ENCODE data around the gene THYN1. TPM values are rescaled to one million over a fixed set of nuclear protein-coding genes. Genes with fewer than 3 reads are reported as not detected.

THYN1 gene
- total RNA-seq, 1 donor from 2014 or later, result 69.6 TPM

GRCh38 chr11:134266841-134267251 is 13.7 kb upstream of the THYN1 start:
- Mint-ChIP-seq H3K4me1 (ENCODE audit: low read depth) (no peaks in the 10 kb centered on the region), H3K27me3 (peaks cover 26% of the 10 kb centered on the region), H3K36me3 (ENCODE audit: insufficient read depth) (peaks cover 2% of the 10 kb centered on the region), H3K9me3 (ENCODE audit: low read depth) (no peaks in the 10 kb centered on the region), H3K4me3 (ENCODE audit: low read depth) (no peak overlapping the region), H3K27ac (no peak overlapping the region)
- TF ChIP-seq CTCF (IDR thresholded peaks at IDR 0.05; ENCODE audit: unreplicated experiment), result no peak
- DNase-seq (ENCODE audit: low spot score, unreplicated experiment), result no peak

- Mint-ChIP-seq H3K9me3 (ENCODE audit: low read depth) (no peaks in the 10 kb centered on the region), H3K27ac (no peak overlapping the region), H3K27me3 (peaks cover 23% of the 10 kb centered on the region), H3K36me3 (ENCODE audit: insufficient read depth) (peaks cover 2% of the 10 kb centered on the region), H3K4me3 (ENCODE audit: low read depth) (no peak overlapping the region), H3K4me1 (ENCODE audit: low read depth) (no peaks in the 10 kb centered on the region)
- DNase-seq (ENCODE audit: low spot score, unreplicated experiment), result no peak
- TF ChIP-seq CTCF (IDR thresholded peaks at IDR 0.05; ENCODE audit: unreplicated experiment), result no peak
Measured at GRCh38 chr11:134266440-134266839, 13.3 kb upstream of the THYN1 start.

- Mint-ChIP-seq H3K36me3 (ENCODE audit: insufficient read depth) (peaks cover 5% of the 10 kb centered on the region), H3K9me3 (ENCODE audit: low read depth) (no peaks in the 10 kb centered on the region), H3K4me3 (ENCODE audit: low read depth) (no peak overlapping the region), H3K27me3 (peaks cover 10% of the 10 kb centered on the region), H3K4me1 (ENCODE audit: low read depth) (no peaks in the 10 kb centered on the region), H3K27ac (no peak overlapping the region)
- no peak for TF ChIP-seq CTCF (IDR thresholded peaks at IDR 0.05; ENCODE audit: unreplicated experiment)
- DNase-seq (ENCODE audit: low spot score, unreplicated experiment), result no peak
Measured at GRCh38 chr11:134264966-134265764, 12.0 kb upstream of the THYN1 start.

GRCh38 chr11:134261626-134262488 is 8.7 kb upstream of the THYN1 start:
- Mint-ChIP-seq H3K4me3 (ENCODE audit: low read depth) (no peak overlapping the region), H3K36me3 (ENCODE audit: insufficient read depth) (peaks cover 12% of the 10 kb centered on the region), H3K4me1 (ENCODE audit: low read depth) (no peaks in the 10 kb centered on the region), H3K9me3 (ENCODE audit: low read depth) (no peaks in the 10 kb centered on the region), H3K27me3 (no peaks in the 10 kb centered on the region), H3K27ac (no peak overlapping the region)
- no peak for DNase-seq (ENCODE audit: low spot score, unreplicated experiment)
- TF ChIP-seq CTCF (IDR thresholded peaks at IDR 0.05; ENCODE audit: unreplicated experiment), result peak; percentile 61

GRCh38 chr11:134260983-134261382 is 7.8 kb upstream of the THYN1 start:
- no peak for TF ChIP-seq CTCF (IDR thresholded peaks at IDR 0.05; ENCODE audit: unreplicated experiment)
- no peak overlapping the region for H3K4me3 Mint-ChIP-seq (ENCODE audit: low read depth)
- H3K9me3 Mint-ChIP-seq (ENCODE audit: low read depth), result no peaks in the 10 kb centered on the region
- H3K27ac Mint-ChIP-seq, result no peak overlapping the region
- no peaks in the 10 kb centered on the region for H3K4me1 Mint-ChIP-seq (ENCODE audit: low read depth)
- peaks cover 12% of the 10 kb centered on the region for H3K36me3 Mint-ChIP-seq (ENCODE audit: insufficient read depth)
- no peak for DNase-seq (ENCODE audit: low spot score, unreplicated experiment)
- no peaks in the 10 kb centered on the region for H3K27me3 Mint-ChIP-seq
